Uterus (tissue), 4 donors: ENCODE data around the gene TUBB4A. TPM values are rescaled to one million over a fixed set of nuclear protein-coding genes. Genes with fewer than 3 reads are reported as not detected.
A peak's percentile ranks its signal among the peaks of the same experiment; 100 is the strongest.

ENCODE experiments used
- DNase-seq, 2 donors: peaks; one replicate each; pipeline ENCODE4 v3.0.0-alpha.2; 2019 to 2020
- H3K27ac ChIP-seq, 2 donors: fragments of 200-600 bp; sonication (generic); 1 replicate in 1 of 2; 2 replicates in 1 of 2; pipeline ENCODE4 v1.5.1; 2016 to 2018
- H3K27me3 ChIP-seq, 2 donors: fragments of 200-600 bp; sonication (generic); one replicate each; pipeline ENCODE4 v1.5.1; 2018 to 2019; ENCODE audit warnings: control low read depth in 1 of 2
- H3K36me3 ChIP-seq, 2 donors: fragments of 200-600 bp; sonication (generic); one replicate each; pipeline ENCODE4 v1.5.1; 2019; ENCODE audit warnings: control low read depth in 1 of 2
- H3K4me1 ChIP-seq, 2 donors: fragments of 200-600 bp; sonication (generic); one replicate each; pipeline ENCODE4 v1.5.1; 2018 to 2019; ENCODE audit warnings: control low read depth in 1 of 2
- H3K4me3 ChIP-seq, 2 donors: fragments of 200-600 bp; sonication (generic); 1 replicate in 1 of 2; 2 replicates in 1 of 2; pipeline ENCODE4 v1.5.1; 2018 to 2019; ENCODE audit warnings: mild to moderate bottlenecking in 1 of 2
- H3K9me3 ChIP-seq, 2 donors: fragments of 200-600 bp; sonication (generic); one replicate each; pipeline ENCODE4 v1.5.1; 2019; ENCODE audit warnings: control low read depth in 1 of 2
- CTCF ChIP-seq, 4 experiments: fragments of 200-600 bp in 2 of 4; fragments of 450-650 bp in 2 of 4; sonication (generic) in 2 of 4; IDR thresholded peaks; one replicate each; pipeline ENCODE4 v1.5.1; 2016 to 2019; ENCODE audit warnings: antibody characterized with exemption in 4 of 4, mild to moderate bottlenecking in 2 of 4, moderate library complexity in 1 of 4
- POLR2A ChIP-seq, 2 donors: fragments of 450-650 bp; IDR thresholded peaks; one replicate each; pipeline ENCODE4 v1.6.1; 2016; ENCODE audit warnings: antibody characterized with exemption in 2 of 2, mild to moderate bottlenecking in 1 of 2, moderate library complexity in 1 of 2
- intact Hi-C: fragments of 100-400 bp; cut with DNase I; formaldehyde crosslinking; loops from one replicate; pipeline ENCODE4 v1.15.1; 2023; ENCODE audit warnings: low total_unique reads
- total RNA-seq, 4 donors: library from RNA; depleted of rRNA in 3 of 4; stranded (reverse); fragments of >200 nt in 3 of 4; gene quantifications; one replicate each; pipeline versions ENCODE4 v1.1.0 to v1.2.4, GENCODE V29; 2014 to 2023
- donor health status: DM: yes; HTN: yes; CAD: no.

The TUBB4A gene
- total RNA-seq, 4 donors from 2014 or later = 2.3 to 4.4 TPM; not detected in 2

GRCh38 chr19:6484230-6484629 lies 17.9 kb downstream of the TUBB4A start:
- TF ChIP-seq CTCF (IDR thresholded peaks at IDR 0.05) = no peak
- no peak for TF ChIP-seq POLR2A (IDR thresholded peaks at IDR 0.05)
- Histone ChIP-seq H3K4me1 (no peaks in the 10 kb centered on the region), H3K4me3 (no peak overlapping the region), H3K36me3 (no peaks in the 10 kb centered on the region), H3K9me3 (no peaks in the 10 kb centered on the region), H3K27me3 (no peaks in the 10 kb centered on the region), H3K27ac (no peak overlapping the region)
- intact Hi-C loops = no loop called here
- no peak for DNase-seq

- H3K9me3 ChIP-seq = no peaks in the 10 kb centered on the region
- no peak for DNase-seq
- no peaks in the 10 kb centered on the region for H3K27me3 ChIP-seq
- H3K36me3 ChIP-seq = no peaks in the 10 kb centered on the region
- no peaks in the 10 kb centered on the region for H3K4me1 ChIP-seq
- intact Hi-C loops = no loop called here
- H3K27ac ChIP-seq = no peak overlapping the region
- TF ChIP-seq POLR2A (IDR thresholded peaks at IDR 0.05) (no peak), CTCF (IDR thresholded peaks at IDR 0.05) (no peak)
- H3K4me3 ChIP-seq = no peak overlapping the region
Observed at GRCh38 chr19:6483235-6483634, 18.9 kb downstream of the TUBB4A start.

GRCh38 chr19:6482343-6482686 lies 19.8 kb downstream of the TUBB4A start:
- Histone ChIP-seq H3K36me3 (no peaks in the 10 kb centered on the region), H3K27me3 (no peaks in the 10 kb centered on the region), H3K4me3 (no peak overlapping the region), H3K4me1 (no peaks in the 10 kb centered on the region), H3K27ac (no peak overlapping the region), H3K9me3 (no peaks in the 10 kb centered on the region)
- TF ChIP-seq CTCF (IDR thresholded peaks at IDR 0.05) = no peak
- no peak for TF ChIP-seq POLR2A (IDR thresholded peaks at IDR 0.05)
- no peak for DNase-seq
- intact Hi-C loops = no loop called here

GRCh38 chr19:6481541-6482342 lies 20.4 kb downstream of the TUBB4A start, which contains the start of gene DENND1C:
TSS of gene DENND1C (minus strand) at chr19:6481787. CDS start at chr19:6481695, 92 bp downstream.
- Histone ChIP-seq H3K27ac (no peak within 1 kb of the TSS), H3K4me1 (peaks cover 0 to 4% of the 10 kb centered on the region in 2 donors), H3K36me3 (no peaks in the 10 kb centered on the region), H3K27me3 (peaks cover 0 to 3% of the 10 kb centered on the region in 2 donors), H3K4me3 (no peak within 1 kb of the TSS), H3K9me3 (no peaks in the 10 kb centered on the region)
- no peak for DNase-seq
- no peak for TF ChIP-seq POLR2A (IDR thresholded peaks at IDR 0.05)
- TF ChIP-seq CTCF (IDR thresholded peaks at IDR 0.05) = peak in 1 of 4 experiments; percentile 4
- intact Hi-C loops = no loop called here

- TF ChIP-seq POLR2A (IDR thresholded peaks at IDR 0.05) = no peak
- TF ChIP-seq CTCF (IDR thresholded peaks at IDR 0.05) = no peak
- Histone ChIP-seq H3K9me3 (no peaks in the 10 kb centered on the region), H3K36me3 (no peaks in the 10 kb centered on the region), H3K4me3 (no peak overlapping the region), H3K4me1 (peaks cover 0 to 12% of the 10 kb centered on the region in 2 donors), H3K27me3 (peaks cover under 1 to 12% of the 10 kb centered on the region in 2 donors), H3K27ac (no peak overlapping the region)
- DNase-seq = no peak
- intact Hi-C loops = no loop called here
Observed at GRCh38 chr19:6480848-6481415, 21.2 kb downstream of the TUBB4A start.
